ENCODE data around the gene GLG1.

GLG1 gene

GRCh38 chr16:74607310-74607961 is 522 bp upstream of the GLG1 start:
- DNase-seq (ENCODE audit: low read depth) = no peak
- H3K4me3 ChIP-seq (ENCODE audit: low read depth, low read length) = peak overlapping the region; percentile 77
- no peak for TF ChIP-seq CTCF (IDR thresholded peaks at IDR 0.05; ENCODE audit: low read depth, low read length)
- peak; percentile 16 for TF ChIP-seq MYC (IDR thresholded peaks at IDR 0.05; ENCODE audit: low read depth, low read length)
- no peak for TF ChIP-seq POLR2A (IDR thresholded peaks at IDR 0.05; ENCODE audit: extremely low read depth, insufficient read length)
- TF ChIP-seq MAX (IDR thresholded peaks at IDR 0.05; ENCODE audit: low read depth, low read length) = no peak

- DNase-seq (ENCODE audit: low read depth) = no peak
- TF ChIP-seq MYC (IDR thresholded peaks at IDR 0.05; ENCODE audit: low read depth, low read length) = no peak
- TF ChIP-seq POLR2A (IDR thresholded peaks at IDR 0.05; ENCODE audit: extremely low read depth, insufficient read length) = no peak
- no peak for TF ChIP-seq MAX (IDR thresholded peaks at IDR 0.05; ENCODE audit: low read depth, low read length)
- no peak for TF ChIP-seq CTCF (IDR thresholded peaks at IDR 0.05; ENCODE audit: low read depth, low read length)
- peak overlapping the region; percentile 77 for H3K4me3 ChIP-seq (ENCODE audit: low read depth, low read length)
Observed at GRCh38 chr16:74605746-74606520, 981 bp downstream of the GLG1 start.

GRCh38 chr16:74605332-74605731 is 1.6 kb downstream of the GLG1 start:
- no peak for DNase-seq (ENCODE audit: low read depth)
- TF ChIP-seq MAX (IDR thresholded peaks at IDR 0.05; ENCODE audit: low read depth, low read length) = no peak
- TF ChIP-seq POLR2A (IDR thresholded peaks at IDR 0.05; ENCODE audit: extremely low read depth, insufficient read length) = no peak
- no peak for TF ChIP-seq MYC (IDR thresholded peaks at IDR 0.05; ENCODE audit: low read depth, low read length)
- no peak for TF ChIP-seq CTCF (IDR thresholded peaks at IDR 0.05; ENCODE audit: low read depth, low read length)
- peak overlapping the region; percentile 77 for H3K4me3 ChIP-seq (ENCODE audit: low read depth, low read length)

GRCh38 chr16:74603848-74604247 is 3.1 kb downstream of the GLG1 start:
- TF ChIP-seq POLR2A (IDR thresholded peaks at IDR 0.05; ENCODE audit: extremely low read depth, insufficient read length) (no peak), MYC (IDR thresholded peaks at IDR 0.05; ENCODE audit: low read depth, low read length) (no peak), MAX (IDR thresholded peaks at IDR 0.05; ENCODE audit: low read depth, low read length) (no peak), CTCF (IDR thresholded peaks at IDR 0.05; ENCODE audit: low read depth, low read length) (no peak)
- H3K4me3 ChIP-seq (ENCODE audit: low read depth, low read length) = no peak overlapping the region
- DNase-seq (ENCODE audit: low read depth) = no peak

- DNase-seq (ENCODE audit: low read depth) = peak; percentile 71
- no peak for TF ChIP-seq MYC (IDR thresholded peaks at IDR 0.05; ENCODE audit: low read depth, low read length)
- H3K4me3 ChIP-seq (ENCODE audit: low read depth, low read length) = no peak overlapping the region
Observed at GRCh38 chr16:74601126-74601871, 5.6 kb downstream of the GLG1 start.

- H3K4me3 ChIP-seq (ENCODE audit: low read depth, low read length) = no peak overlapping the region
- DNase-seq (ENCODE audit: low read depth) = no peak
- TF ChIP-seq CTCF (IDR thresholded peaks at IDR 0.05; ENCODE audit: low read depth, low read length) (no peak), POLR2A (IDR thresholded peaks at IDR 0.05; ENCODE audit: extremely low read depth, insufficient read length) (no peak), MYC (IDR thresholded peaks at IDR 0.05; ENCODE audit: low read depth, low read length) (no peak), MAX (IDR thresholded peaks at IDR 0.05; ENCODE audit: low read depth, low read length) (no peak)
Observed at GRCh38 chr16:74596586-74596985, 10.3 kb downstream of the GLG1 start.

All from NB4 (cell line).